ENCODE data around the gene ELOB. TPM values are rescaled to one million over a fixed set of nuclear protein-coding genes. Genes with fewer than 3 reads are reported as not detected.
A peak's percentile ranks its signal among the peaks of the same experiment; 100 is the strongest.

ELOB gene
- total RNA-seq, 1 donor from 2014 or later = 344 TPM

GRCh38 chr16:2783581-2784357 is 6.7 kb upstream of the ELOB start:
- no peak for DNase-seq (ENCODE audit: low read depth in 2 of 2)

GRCh38 chr16:2782583-2783351 is 5.7 kb upstream of the ELOB start:
- no peak for DNase-seq (ENCODE audit: low read depth in 2 of 2)

- DNase-seq (ENCODE audit: low read depth in 2 of 2) = no peak
These were observed 3.2 kb upstream of the ELOB start for GRCh38 chr16:2779978-2780898.

- DNase-seq (ENCODE audit: low read depth in 2 of 2) = no peak
These were observed 2.3 kb upstream of the ELOB start for GRCh38 chr16:2779151-2779920.

- DNase-seq (ENCODE audit: low read depth in 2 of 2) = no peak
These were observed 1.5 kb upstream of the ELOB start for GRCh38 chr16:2778630-2778958.

GRCh38 chr16:2777903-2778629 is 986 bp upstream of the ELOB start:
- no peak for DNase-seq (ENCODE audit: low read depth in 2 of 2)

- peak; percentile 29 to 34 for DNase-seq (ENCODE audit: low read depth in 2 of 2)
These were observed 460 bp downstream of the ELOB start for GRCh38 chr16:2776500-2777139.

GRCh38 chr16:2775765-2776499 is 1.1 kb downstream of the ELOB start:
- no peak for DNase-seq (ENCODE audit: low read depth in 2 of 2)

- DNase-seq (ENCODE audit: low read depth in 2 of 2) = no peak
These were observed 1.9 kb downstream of the ELOB start for GRCh38 chr16:2775131-2775716.

GRCh38 chr16:2774161-2774891 is 2.8 kb downstream of the ELOB start:
- DNase-seq (ENCODE audit: low read depth in 2 of 2) = no peak

GRCh38 chr16:2773188-2773968 is 3.7 kb downstream of the ELOB start:
- DNase-seq (ENCODE audit: low read depth in 2 of 2) = no peak

- DNase-seq (ENCODE audit: low read depth in 2 of 2) = no peak
These were observed 5.3 kb downstream of the ELOB start for GRCh38 chr16:2771496-2772402.

GRCh38 chr16:2770057-2770951 is 6.8 kb downstream of the ELOB start:
- no peak for DNase-seq (ENCODE audit: low read depth in 2 of 2)

- no peak for DNase-seq (ENCODE audit: low read depth in 2 of 2)
These were observed 7.4 kb downstream of the ELOB start for GRCh38 chr16:2769675-2770056.

GRCh38 chr16:2769100-2769529 is 8.0 kb downstream of the ELOB start:
- DNase-seq (ENCODE audit: low read depth in 2 of 2) = no peak
